SK-N-SH treated with all-trans-retinoic acid at 6 μM for 48 hours (cell line): ENCODE results near the gene FMN1.

Experiments used
- ESRRG ChIP-seq: fragments of 250-450 bp; sonication (Bioruptor Pico); IDR thresholded peaks from 2 replicates; pipeline ENCODE4 v1.6.1; 2021; ENCODE audit warnings: mild to moderate bottlenecking
- GLIS3 ChIP-seq: fragments of 250-450 bp; sonication (Bioruptor Pico); IDR thresholded peaks from 2 replicates; pipeline ENCODE4 v1.5.0; 2020; ENCODE audit warnings: mild to moderate bottlenecking, moderate library complexity
- PATZ1 ChIP-seq: fragments of 250-450 bp; sonication (Bioruptor Pico); IDR thresholded peaks from 2 replicates; pipeline ENCODE4 v1.8.0; 2020; ENCODE audit warnings: mild to moderate bottlenecking, moderate library complexity, borderline replicate concordance
- POU6F1 ChIP-seq: fragments of 250-450 bp; sonication (Bioruptor Pico); IDR thresholded peaks from 2 replicates; pipeline ENCODE4 v1.8.0; 2021; ENCODE audit warnings: low read depth, mild to moderate bottlenecking, moderate library complexity, borderline replicate concordance
- TOX ChIP-seq: fragments of 250-450 bp; sonication (Bioruptor Pico); IDR thresholded peaks from 2 replicates; pipeline ENCODE4 v1.8.0; 2021; ENCODE audit warnings: mild to moderate bottlenecking, moderate library complexity, borderline replicate concordance
- ZFP3 ChIP-seq: fragments of 250-450 bp; sonication (Bioruptor Pico); IDR thresholded peaks from 2 replicates; pipeline ENCODE4 v1.5.0; 2020; ENCODE audit warnings: mild to moderate bottlenecking, moderate library complexity
- ZFP30 ChIP-seq: fragments of 450-650 bp; formaldehyde crosslinking; IDR thresholded peaks from 2 replicates; pipeline ENCODE4 v1.5.0; 2022; ENCODE audit warnings: mild to moderate bottlenecking, moderate library complexity
- ZNF8 ChIP-seq: fragments of 450-650 bp; formaldehyde crosslinking; IDR thresholded peaks from 2 replicates; pipeline ENCODE4 v1.5.0; 2020; ENCODE audit warnings: mild to moderate bottlenecking, moderate library complexity

GRCh38 chr15:33146051-33146450 is 48.5 kb downstream of the FMN1 start:
- TF ChIP-seq GLIS3 (CRISPR knock-in tag) (no peak), ESRRG (CRISPR knock-in tag) (no peak), PATZ1 (CRISPR knock-in tag) (no peak), TOX (CRISPR knock-in tag) (no peak), ZNF8 (CRISPR knock-in tag) (no peak), POU6F1 (CRISPR knock-in tag) (no peak), ZFP3 (no peak), ZFP30 (no peak)
